Activated CD8-positive, alpha-beta T cell treated with anti-CD3 and anti-CD28 coated beads for 36 hours (primary cell): ENCODE data around the gene IL17A. TPM values are rescaled to one million over a fixed set of nuclear protein-coding genes. Genes with fewer than 3 reads are reported as not detected.

Source experiments
- ATAC-seq: fragments of 200-7000 bp; cut with Tn5 transposase; one replicate; pipeline ENCODE4 v1.10.0; 2021; ENCODE audit warnings: mild to moderate bottlenecking, moderate library complexity
- CTCF ChIA-PET: fragments of 350-600 bp; sonication (Branson Sonifier 250); formaldehyde crosslinking; loops from one replicate; lab custom pipeline; 2021; ENCODE audit warnings: antibody characterized with exemption; lab: Charles Lee
- POLR2A ChIA-PET: fragments of 350-600 bp; sonication (Branson Sonifier 250); formaldehyde crosslinking; loops from one replicate; lab custom pipeline; 2021; ENCODE audit warnings: antibody characterized with exemption; lab: Charles Lee
- DNase-seq: peaks from one replicate; pipeline ENCODE4 v3.0.0-alpha.2; 2020
- H3K27ac Mint-ChIP-seq: one replicate; pipeline ENCODE4 v1.8.0; 2021; ENCODE audit warnings: mild to moderate bottlenecking, mixed read lengths
- H3K27me3 Mint-ChIP-seq: one replicate; pipeline ENCODE4 v1.8.0; 2021; ENCODE audit warnings: mixed read lengths
- H3K36me3 Mint-ChIP-seq: one replicate; pipeline ENCODE4 v1.8.0; 2021; ENCODE audit warnings: low read depth, mixed read lengths
- H3K4me1 Mint-ChIP-seq: one replicate; pipeline ENCODE4 v1.8.0; 2021; ENCODE audit warnings: low read depth, mixed read lengths
- H3K4me3 Mint-ChIP-seq: one replicate; pipeline ENCODE4 v1.8.0; 2021; ENCODE audit warnings: mild to moderate bottlenecking, moderate library complexity, mixed read lengths
- H3K9me3 Mint-ChIP-seq: one replicate; pipeline ENCODE4 v1.8.0; 2021; ENCODE audit warnings: mixed read lengths
- CTCF ChIP-seq: fragments of 200-600 bp; IDR thresholded peaks from one replicate; pipeline ENCODE4 v1.8.0; 2022; ENCODE audit warnings: antibody characterized with exemption, mild to moderate bottlenecking
- intact Hi-C: fragments of 100-400 bp; cut with micrococcal nuclease; formaldehyde crosslinking; loops from one replicate; pipeline ENCODE4 v1.10.0; 2022
- total RNA-seq, 2 experiments: library from RNA; stranded (reverse); gene quantifications; one replicate each; pipeline ENCODE4 v1.2.3, GENCODE V29; 2021

The IL17A gene
- total RNA-seq, 2 experiments from 2014 or later = not detected

GRCh38 chr6:52149949-52150348 lies 36.2 kb upstream of the IL17A start:
- no peak for ATAC-seq
- Mint-ChIP-seq H3K9me3 (no peaks in the 10 kb centered on the region), H3K36me3 (no peaks in the 10 kb centered on the region), H3K27me3 (peaks cover 35% of the 10 kb centered on the region), H3K4me1 (no peaks in the 10 kb centered on the region), H3K27ac (no peak overlapping the region), H3K4me3 (no peak overlapping the region)
- no peak for TF ChIP-seq CTCF
- POLR2A ChIA-PET = no interaction called here
- intact Hi-C loops = no loop called here
- no peak for DNase-seq
- CTCF ChIA-PET = interaction anchor here (1.0 to 1.2 kb wide), 3 partner anchors 14 to 106 kb away, joined by 3 to 4 read pairs (median 3); no protein-coding TSS in a partner anchor

- no peak for TF ChIP-seq CTCF
- H3K27ac Mint-ChIP-seq = no peak overlapping the region
- peaks cover 20% of the 10 kb centered on the region for H3K4me1 Mint-ChIP-seq
- H3K9me3 Mint-ChIP-seq = no peaks in the 10 kb centered on the region
- no peak overlapping the region for H3K4me3 Mint-ChIP-seq
- H3K36me3 Mint-ChIP-seq = no peaks in the 10 kb centered on the region
- DNase-seq (no peak), ATAC-seq (no peak)
- POLR2A ChIA-PET = no interaction called here
- intact Hi-C loops = no loop called here
- CTCF ChIA-PET = no interaction called here
- H3K27me3 Mint-ChIP-seq = peaks cover 27% of the 10 kb centered on the region
Observed at GRCh38 chr6:52152070-52152423, 34.1 kb upstream of the IL17A start.

- no peak overlapping the region for H3K27ac Mint-ChIP-seq
Observed at GRCh38 chr6:52152711-52153160, 33.4 kb upstream of the IL17A start.

GRCh38 chr6:52154381-52154780 lies 31.8 kb upstream of the IL17A start:
- CTCF ChIA-PET = interaction anchor here (0.8 kb wide), 1 partner anchor 109 kb away, joined by 3 read pairs; no protein-coding TSS in a partner anchor
- Mint-ChIP-seq H3K27ac (no peak overlapping the region), H3K36me3 (peaks cover 5% of the 10 kb centered on the region), H3K9me3 (peaks cover 5% of the 10 kb centered on the region), H3K27me3 (peaks cover 30% of the 10 kb centered on the region), H3K4me3 (no peak overlapping the region), H3K4me1 (peaks cover 34% of the 10 kb centered on the region)
- POLR2A ChIA-PET = no interaction called here
- DNase-seq (no peak), ATAC-seq (no peak)
- intact Hi-C loops = no loop called here
- no peak for TF ChIP-seq CTCF

More at GRCh38 chr6:52152711-52153160, 33.4 kb upstream of the IL17A start:
- TF ChIP-seq CTCF = no peak
- Mint-ChIP-seq H3K36me3 (peaks cover under 1% of the 10 kb centered on the region), H3K4me1 (peaks cover 27% of the 10 kb centered on the region), H3K27me3 (peaks cover 25% of the 10 kb centered on the region), H3K9me3 (no peaks in the 10 kb centered on the region), H3K4me3 (no peak overlapping the region)
- no peak for DNase-seq
- intact Hi-C loops = no loop called here
- no peak for ATAC-seq
- ChIA-PET POLR2A (no interaction called here), CTCF (no interaction called here)

GRCh38 chr6:52155791-52156576 lies 30.2 kb upstream of the IL17A start:
- peaks cover 26% of the 10 kb centered on the region for H3K27me3 Mint-ChIP-seq
- intact Hi-C loops = no loop called here

More at GRCh38 chr6:52155791-52156576, 30.2 kb upstream of the IL17A start:
- no peak overlapping the region for H3K4me3 Mint-ChIP-seq
- H3K4me1 Mint-ChIP-seq = peaks cover 42% of the 10 kb centered on the region
- ATAC-seq (no peak), DNase-seq (peak; percentile 32)
- POLR2A ChIA-PET = interaction anchor here (1.5 to 1.8 kb wide), 2 partner anchors 10 to 16 kb away, joined by 3 to 5 read pairs; no protein-coding TSS in a partner anchor
- TF ChIP-seq CTCF = no peak
- peak overlapping the region; percentile 62 for H3K27ac Mint-ChIP-seq
- peaks cover 9% of the 10 kb centered on the region for H3K9me3 Mint-ChIP-seq
- CTCF ChIA-PET = interaction anchor here (1.2 to 2.2 kb wide), 4 partner anchors 10 to 306 kb away, joined by 3 to 7 read pairs (median 4); no protein-coding TSS in a partner anchor
- H3K36me3 Mint-ChIP-seq = peaks cover 9% of the 10 kb centered on the region
